K562 (cell line): Measurements from ENCODE around the gene SPATA32.

Experiments
- CBFB ChIP-seq: sonication (generic); formaldehyde crosslinking; IDR thresholded peaks from 2 replicates; pipeline ENCODE4 v1.4.0; 2020; ENCODE audit warnings: mild to moderate bottlenecking, missing genetic modification reagents
- DDX20 ChIP-seq: fragments of 450-650 bp; IDR thresholded peaks from 2 replicates; pipeline ENCODE4 v1.6.1; 2016; ENCODE audit warnings: missing genetic modification characterization, low read depth, mild to moderate bottlenecking, missing compliant biosample characterization, moderate library complexity
- EGR1 ChIP-seq: fragments of 450-650 bp; conservative IDR thresholded peaks from 2 replicates; pipeline ENCODE4 v1.6.1; 2017; ENCODE audit warnings: mild to moderate bottlenecking
- ESRRA ChIP-seq: fragments of 450-650 bp; IDR thresholded peaks from 2 replicates; pipeline ENCODE4 v1.6.1; 2014; ENCODE audit warnings: low read depth, mild to moderate bottlenecking, moderate library complexity, borderline replicate concordance
- FUS ChIP-seq: fragments of 200-400 bp; formaldehyde crosslinking; optimal IDR thresholded peaks from 2 replicates; pipeline ENCODE3; 2017; ENCODE audit warnings: low read depth, low read length
- JUN ChIP-seq, 2 experiments: sonication (generic) in 1 of 2; formaldehyde crosslinking in 1 of 2; IDR thresholded peaks; 2 replicates each; pipeline versions ENCODE4 v1.6.1 to v1.8.0; 2012 to 2022; ENCODE audit warnings: borderline replicate concordance in 2 of 2, mild to moderate bottlenecking in 2 of 2, improper control_type of control experiment in 1 of 2, low read depth in 1 of 2, low read length in 1 of 2, missing genetic modification reagents in 1 of 2
- ZBED1 ChIP-seq: IDR thresholded peaks from 2 replicates; pipeline ENCODE4 v1.6.1; 2014
- ZNF124 ChIP-seq: sonication (generic); formaldehyde crosslinking; IDR thresholded peaks from 2 replicates; pipeline ENCODE4 v1.8.1; 2022; ENCODE audit warnings: missing genetic modification reagents
- ZNF140 ChIP-seq: fragments of 250-450 bp; sonication (Bioruptor Pico); IDR thresholded peaks from 2 replicates; pipeline ENCODE4 v1.8.0; 2021; ENCODE audit warnings: moderate library complexity, mild to moderate bottlenecking, inconsistent platforms
- TF ChIP-seq, protein P1 (sequence below), 3 experiments: IDR thresholded peaks in 2 of 3; conservative IDR thresholded peaks in 1 of 3; 2 replicates each; pipeline ENCODE4 v1.5.1; 2011 to 2012; ENCODE audit warnings: low read length in 3 of 3, mild to moderate bottlenecking in 3 of 3, control low read depth in 2 of 3, improper control_type of control experiment in 1 of 3, inconsistent platforms in 1 of 3, low read depth in 1 of 3, mixed read lengths in 1 of 3, moderate library complexity in 1 of 3; ENCODE audit not compliant: insufficient read depth in 2 of 3
- TF ChIP-seq, protein P2 (sequence below), 2 experiments: fragments of 450-650 bp in 1 of 2; sonication (generic) in 1 of 2; formaldehyde crosslinking in 1 of 2; IDR thresholded peaks; 2 replicates each; pipeline versions ENCODE4 v1.7.1 to v1.9.0; 2016 to 2022; ENCODE audit warnings: inconsistent platforms in 1 of 2, mild to moderate bottlenecking in 1 of 2, missing genetic modification reagents in 1 of 2
- TF ChIP-seq, protein P3 (sequence below): IDR thresholded peaks from 2 replicates; pipeline ENCODE4 v1.6.1; 2014; ENCODE audit warnings: antibody characterized with exemption
- TF ChIP-seq, protein P4 (sequence below): fragments of 250-450 bp; sonication (Bioruptor Pico); IDR thresholded peaks from 2 replicates; pipeline ENCODE4 v1.8.0; 2021; ENCODE audit warnings: mild to moderate bottlenecking, moderate library complexity

DNA sequence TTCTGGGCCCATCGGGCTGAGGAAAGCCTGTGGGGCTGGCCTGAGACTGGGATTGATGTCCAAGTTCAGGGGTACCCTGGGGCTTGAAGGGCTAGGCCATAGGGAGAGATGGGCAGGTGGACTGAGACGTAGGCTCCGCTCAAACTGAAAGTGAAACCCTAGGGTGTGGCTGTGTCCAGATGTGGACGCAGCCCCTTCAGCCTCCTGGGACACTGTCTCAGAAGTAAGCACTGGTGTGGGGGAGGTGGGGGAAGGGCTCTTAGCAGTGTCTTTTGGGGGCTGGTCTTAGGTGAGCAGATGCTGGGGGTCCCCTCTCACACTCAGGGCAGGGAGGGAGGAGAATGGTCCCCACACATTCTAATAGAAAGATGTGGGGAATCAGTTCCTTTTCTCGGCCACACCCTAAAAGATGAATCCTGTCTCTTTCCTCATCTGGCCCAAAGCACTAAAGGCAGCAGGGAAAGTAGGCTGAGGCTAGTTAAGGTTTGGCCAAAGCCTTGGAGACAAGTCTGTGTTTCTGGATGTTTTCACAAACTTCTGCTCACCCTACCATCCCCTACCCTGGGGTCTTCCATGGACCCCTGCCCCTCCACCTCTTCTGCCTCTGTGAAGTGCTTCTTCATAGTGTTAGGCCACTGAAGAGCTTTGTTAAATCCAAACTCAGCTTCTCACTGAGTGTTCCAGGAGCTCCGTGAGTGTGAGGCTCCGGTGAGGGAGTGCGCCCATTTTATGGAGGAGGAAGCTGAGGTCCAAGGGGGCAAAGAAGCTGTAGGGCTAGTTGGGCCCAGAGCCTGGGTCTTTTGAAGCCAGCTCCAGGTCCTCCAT, 34.6 kb downstream of the SPATA32 start:
- TF ChIP-seq, protein P1, sequence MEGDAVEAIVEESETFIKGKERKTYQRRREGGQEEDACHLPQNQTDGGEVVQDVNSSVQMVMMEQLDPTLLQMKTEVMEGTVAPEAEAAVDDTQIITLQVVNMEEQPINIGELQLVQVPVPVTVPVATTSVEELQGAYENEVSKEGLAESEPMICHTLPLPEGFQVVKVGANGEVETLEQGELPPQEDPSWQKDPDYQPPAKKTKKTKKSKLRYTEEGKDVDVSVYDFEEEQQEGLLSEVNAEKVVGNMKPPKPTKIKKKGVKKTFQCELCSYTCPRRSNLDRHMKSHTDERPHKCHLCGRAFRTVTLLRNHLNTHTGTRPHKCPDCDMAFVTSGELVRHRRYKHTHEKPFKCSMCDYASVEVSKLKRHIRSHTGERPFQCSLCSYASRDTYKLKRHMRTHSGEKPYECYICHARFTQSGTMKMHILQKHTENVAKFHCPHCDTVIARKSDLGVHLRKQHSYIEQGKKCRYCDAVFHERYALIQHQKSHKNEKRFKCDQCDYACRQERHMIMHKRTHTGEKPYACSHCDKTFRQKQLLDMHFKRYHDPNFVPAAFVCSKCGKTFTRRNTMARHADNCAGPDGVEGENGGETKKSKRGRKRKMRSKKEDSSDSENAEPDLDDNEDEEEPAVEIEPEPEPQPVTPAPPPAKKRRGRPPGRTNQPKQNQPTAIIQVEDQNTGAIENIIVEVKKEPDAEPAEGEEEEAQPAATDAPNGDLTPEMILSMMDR (IDR thresholded peaks at IDR 0.05 in 2 of 3, conservative IDR thresholded peaks at IDR 0.05 in 1 of 3; ENCODE audit: insufficient read depth in 2 of 3, low read depth in 1 of 3, low read length in 3 of 3), result no peak
- no peak for TF ChIP-seq DDX20 (tag)
- TF ChIP-seq, protein P2, sequence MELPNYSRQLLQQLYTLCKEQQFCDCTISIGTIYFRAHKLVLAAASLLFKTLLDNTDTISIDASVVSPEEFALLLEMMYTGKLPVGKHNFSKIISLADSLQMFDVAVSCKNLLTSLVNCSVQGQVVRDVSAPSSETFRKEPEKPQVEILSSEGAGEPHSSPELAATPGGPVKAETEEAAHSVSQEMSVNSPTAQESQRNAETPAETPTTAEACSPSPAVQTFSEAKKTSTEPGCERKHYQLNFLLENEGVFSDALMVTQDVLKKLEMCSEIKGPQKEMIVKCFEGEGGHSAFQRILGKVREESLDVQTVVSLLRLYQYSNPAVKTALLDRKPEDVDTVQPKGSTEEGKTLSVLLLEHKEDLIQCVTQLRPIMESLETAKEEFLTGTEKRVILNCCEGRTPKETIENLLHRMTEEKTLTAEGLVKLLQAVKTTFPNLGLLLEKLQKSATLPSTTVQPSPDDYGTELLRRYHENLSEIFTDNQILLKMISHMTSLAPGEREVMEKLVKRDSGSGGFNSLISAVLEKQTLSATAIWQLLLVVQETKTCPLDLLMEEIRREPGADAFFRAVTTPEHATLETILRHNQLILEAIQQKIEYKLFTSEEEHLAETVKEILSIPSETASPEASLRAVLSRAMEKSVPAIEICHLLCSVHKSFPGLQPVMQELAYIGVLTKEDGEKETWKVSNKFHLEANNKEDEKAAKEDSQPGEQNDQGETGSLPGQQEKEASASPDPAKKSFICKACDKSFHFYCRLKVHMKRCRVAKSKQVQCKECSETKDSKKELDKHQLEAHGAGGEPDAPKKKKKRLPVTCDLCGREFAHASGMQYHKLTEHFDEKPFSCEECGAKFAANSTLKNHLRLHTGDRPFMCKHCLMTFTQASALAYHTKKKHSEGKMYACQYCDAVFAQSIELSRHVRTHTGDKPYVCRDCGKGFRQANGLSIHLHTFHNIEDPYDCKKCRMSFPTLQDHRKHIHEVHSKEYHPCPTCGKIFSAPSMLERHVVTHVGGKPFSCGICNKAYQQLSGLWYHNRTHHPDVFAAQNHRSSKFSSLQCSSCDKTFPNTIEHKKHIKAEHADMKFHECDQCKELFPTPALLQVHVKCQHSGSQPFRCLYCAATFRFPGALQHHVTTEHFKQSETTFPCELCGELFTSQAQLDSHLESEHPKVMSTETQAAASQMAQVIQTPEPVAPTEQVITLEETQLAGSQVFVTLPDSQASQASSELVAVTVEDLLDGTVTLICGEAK (IDR thresholded peaks at IDR 0.05), result peak; percentile 18; the same call in 1 of the 2 replicates
- TF ChIP-seq, protein P2 (CRISPR knock-in tag; IDR thresholded peaks at IDR 0.05), result no peak
- no peak for TF ChIP-seq FUS
- TF ChIP-seq EGR1, result no peak
- TF ChIP-seq, protein P3, sequence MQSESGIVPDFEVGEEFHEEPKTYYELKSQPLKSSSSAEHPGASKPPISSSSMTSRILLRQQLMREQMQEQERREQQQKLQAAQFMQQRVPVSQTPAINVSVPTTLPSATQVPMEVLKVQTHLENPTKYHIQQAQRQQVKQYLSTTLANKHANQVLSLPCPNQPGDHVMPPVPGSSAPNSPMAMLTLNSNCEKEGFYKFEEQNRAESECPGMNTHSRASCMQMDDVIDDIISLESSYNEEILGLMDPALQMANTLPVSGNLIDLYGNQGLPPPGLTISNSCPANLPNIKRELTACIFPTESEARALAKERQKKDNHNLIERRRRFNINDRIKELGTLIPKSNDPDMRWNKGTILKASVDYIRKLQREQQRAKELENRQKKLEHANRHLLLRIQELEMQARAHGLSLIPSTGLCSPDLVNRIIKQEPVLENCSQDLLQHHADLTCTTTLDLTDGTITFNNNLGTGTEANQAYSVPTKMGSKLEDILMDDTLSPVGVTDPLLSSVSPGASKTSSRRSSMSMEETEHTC, result no peak
- no peak for TF ChIP-seq ZBED1
- no peak for TF ChIP-seq ESRRA
- no peak for TF ChIP-seq JUN (IDR thresholded peaks at IDR 0.05; ENCODE audit: borderline replicate concordance, low read depth, low read length)
- no peak for TF ChIP-seq JUN (CRISPR knock-in tag; IDR thresholded peaks at IDR 0.05; ENCODE audit: borderline replicate concordance)
- TF ChIP-seq, protein P4, sequence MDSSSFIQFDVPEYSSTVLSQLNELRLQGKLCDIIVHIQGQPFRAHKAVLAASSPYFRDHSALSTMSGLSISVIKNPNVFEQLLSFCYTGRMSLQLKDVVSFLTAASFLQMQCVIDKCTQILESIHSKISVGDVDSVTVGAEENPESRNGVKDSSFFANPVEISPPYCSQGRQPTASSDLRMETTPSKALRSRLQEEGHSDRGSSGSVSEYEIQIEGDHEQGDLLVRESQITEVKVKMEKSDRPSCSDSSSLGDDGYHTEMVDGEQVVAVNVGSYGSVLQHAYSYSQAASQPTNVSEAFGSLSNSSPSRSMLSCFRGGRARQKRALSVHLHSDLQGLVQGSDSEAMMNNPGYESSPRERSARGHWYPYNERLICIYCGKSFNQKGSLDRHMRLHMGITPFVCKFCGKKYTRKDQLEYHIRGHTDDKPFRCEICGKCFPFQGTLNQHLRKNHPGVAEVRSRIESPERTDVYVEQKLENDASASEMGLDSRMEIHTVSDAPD, result no peak
- TF ChIP-seq CBFB (CRISPR knock-in tag), result no peak
- TF ChIP-seq ZNF124, result no peak
- TF ChIP-seq ZNF140 (CRISPR knock-in tag), result no peak
